ENCODE measurements around the gene MUC5B. TPM values are rescaled to one million over a fixed set of nuclear protein-coding genes. Genes with fewer than 3 reads are reported as not detected.

The MUC5B gene
- total and polyA plus RNA-seq, 2 donors (not counting 3 experiments of a cell fraction or from before 2014, with no cell fraction given), result not detected

DNA sequence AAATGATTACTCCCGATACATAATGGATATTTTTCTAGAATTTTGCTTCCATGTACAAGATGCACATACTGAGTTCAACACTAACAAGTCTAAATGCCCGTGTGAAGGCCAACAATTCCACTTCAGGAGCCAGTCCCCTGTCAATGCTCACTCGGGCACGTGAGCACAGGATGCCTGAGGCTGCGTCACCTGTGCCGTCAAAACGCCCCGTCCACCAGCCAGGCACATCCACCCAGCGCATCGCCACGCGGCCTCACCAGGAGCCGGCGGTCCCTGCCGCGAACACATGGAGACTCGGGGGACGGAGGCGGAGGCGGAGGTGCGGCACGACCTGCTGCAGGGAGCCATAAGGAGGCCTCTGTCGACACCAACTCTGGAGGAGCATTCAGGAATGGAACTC is 76.8 kb downstream of the MUC5B start:
- no peak for FAIRE-seq
- Histone ChIP-seq H3K36me3 (ENCODE audit: control insufficient read depth in 2 of 2, extremely low read depth in 1 of 2, insufficient read depth in 2 of 2, low read length in 2 of 2) (peaks cover 2 to 6% of the 10 kb centered on the region in 2 experiments), H3K27me3 (ENCODE audit: control insufficient read depth in 2 of 2, insufficient read depth in 2 of 2, low read length in 2 of 2) (no peaks in the 10 kb centered on the region), H3K79me2 (ENCODE audit: control insufficient read depth, insufficient read depth, low read length) (peaks cover 68% of the 10 kb centered on the region), H2AFZ (ENCODE audit: low read depth, low read length) (no peak overlapping the region), H3K9ac (replicated peaks; ENCODE audit: extremely low read depth, insufficient read depth, low read length) (no peak overlapping the region), H3K4me2 (ENCODE audit: insufficient read depth, low read length) (no peak overlapping the region), H3K4me1 (ENCODE audit: control insufficient read depth, extremely low read depth, insufficient read depth, low read length) (peaks cover 6% of the 10 kb centered on the region), H3K27ac (ENCODE audit: insufficient read depth, low read depth, low read length) (no peak overlapping the region), H3K9me3 (replicated peaks; ENCODE audit: control insufficient read depth, insufficient read depth, low read length) (no peaks in the 10 kb centered on the region), H3K9me1 (replicated peaks; ENCODE audit: control insufficient read depth, extremely low read depth, insufficient read depth, low read length) (no peaks in the 10 kb centered on the region), H3K4me3 (replicated peaks in 1 of 3; ENCODE audit: insufficient read depth in 1 of 3, low read depth in 1 of 3, low read length in 3 of 3) (no peak overlapping the region), H4K20me1 (replicated peaks; ENCODE audit: control insufficient read depth, extremely low read depth, insufficient read depth, low read length) (no peaks in the 10 kb centered on the region)
- intact Hi-C loops (cut with micrococcal nuclease), result loop anchor here (10.0 kb wide), 2 partner anchors 85 to 275 kb away; partner anchors contain the start of genes BRSK2 and DUSP8
- ChIA-PET POLR2A (no interaction called here), CTCF (interaction anchor here (1.4 kb wide), 1 partner anchor 10 kb away, joined by 3 read pairs; the partner anchor contains the start of gene TOLLIP)
- dilution Hi-C loops (cut with MboI; ENCODE audit: extremely low pct_ligation_motif_present, low sequenced_read_pairs), result no loop called here
- no TSS peak for BruUV-seq (replicated peaks)
- TF ChIP-seq JUN (IDR thresholded peaks at IDR 0.05; ENCODE audit: borderline replicate concordance, insufficient read depth, insufficient read length, low read depth) (no peak), FOS (IDR thresholded peaks at IDR 0.05; ENCODE audit: borderline replicate concordance, insufficient read depth, low read length) (no peak), MYC (IDR thresholded peaks at IDR 0.05; ENCODE audit: low read depth, low read length) (no peak), POLR2AphosphoS5 (IDR thresholded peaks at IDR 0.05; ENCODE audit: insufficient read depth, low read depth, low read length) (no peak), EZH2 (IDR thresholded peaks at IDR 0.05; ENCODE audit: borderline replicate concordance, low read depth, low read length, severe bottlenecking) (no peak), GATA2 (IDR thresholded peaks at IDR 0.05; ENCODE audit: insufficient read depth, insufficient read length, low read depth, low read length) (no peak), POLR2A (IDR thresholded peaks at IDR 0.05; ENCODE audit: low read depth, low read length) (no peak)
- TF ChIP-seq, protein P1, sequence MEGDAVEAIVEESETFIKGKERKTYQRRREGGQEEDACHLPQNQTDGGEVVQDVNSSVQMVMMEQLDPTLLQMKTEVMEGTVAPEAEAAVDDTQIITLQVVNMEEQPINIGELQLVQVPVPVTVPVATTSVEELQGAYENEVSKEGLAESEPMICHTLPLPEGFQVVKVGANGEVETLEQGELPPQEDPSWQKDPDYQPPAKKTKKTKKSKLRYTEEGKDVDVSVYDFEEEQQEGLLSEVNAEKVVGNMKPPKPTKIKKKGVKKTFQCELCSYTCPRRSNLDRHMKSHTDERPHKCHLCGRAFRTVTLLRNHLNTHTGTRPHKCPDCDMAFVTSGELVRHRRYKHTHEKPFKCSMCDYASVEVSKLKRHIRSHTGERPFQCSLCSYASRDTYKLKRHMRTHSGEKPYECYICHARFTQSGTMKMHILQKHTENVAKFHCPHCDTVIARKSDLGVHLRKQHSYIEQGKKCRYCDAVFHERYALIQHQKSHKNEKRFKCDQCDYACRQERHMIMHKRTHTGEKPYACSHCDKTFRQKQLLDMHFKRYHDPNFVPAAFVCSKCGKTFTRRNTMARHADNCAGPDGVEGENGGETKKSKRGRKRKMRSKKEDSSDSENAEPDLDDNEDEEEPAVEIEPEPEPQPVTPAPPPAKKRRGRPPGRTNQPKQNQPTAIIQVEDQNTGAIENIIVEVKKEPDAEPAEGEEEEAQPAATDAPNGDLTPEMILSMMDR (IDR thresholded peaks at IDR 0.05; ENCODE audit: extremely low read depth in 1 of 2, insufficient read depth in 1 of 2, low read depth in 1 of 2, low read length in 2 of 2), result no peak
- TF ChIP-seq, protein P2, sequence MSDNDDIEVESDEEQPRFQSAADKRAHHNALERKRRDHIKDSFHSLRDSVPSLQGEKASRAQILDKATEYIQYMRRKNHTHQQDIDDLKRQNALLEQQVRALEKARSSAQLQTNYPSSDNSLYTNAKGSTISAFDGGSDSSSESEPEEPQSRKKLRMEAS (IDR thresholded peaks at IDR 0.05; ENCODE audit: insufficient read depth, insufficient read length), result no peak
- DNase-seq (ENCODE audit: low read depth, low spot score), result no peak

All from endothelial cell of umbilical vein (primary cell).